Lower lobe of right lung (tissue), 2 donors: ENCODE data around the gene GCNT1. TPM values are rescaled to one million over a fixed set of nuclear protein-coding genes. Genes with fewer than 3 reads are reported as not detected.

ENCODE experiments used
- ATAC-seq, 2 donors: fragments of 200-7000 bp; cut with Tn5 transposase; one replicate each; pipeline ENCODE4 v1.9.1; 2020 to 2022; ENCODE audit warnings: mild to moderate bottlenecking in 2 of 2, moderate library complexity in 2 of 2
- DNase-seq: peaks from one replicate; pipeline ENCODE4 v3.0.0-alpha.2; 2020
- H3K27ac ChIP-seq: fragments of 200-600 bp; one replicate; pipeline ENCODE4 v1.8.0; 2022
- H3K27me3 ChIP-seq: fragments of 200-600 bp; one replicate; pipeline ENCODE4 v1.8.0; 2022; ENCODE audit warnings: low read depth
- H3K36me3 ChIP-seq: fragments of 200-600 bp; one replicate; pipeline ENCODE4 v1.8.0; 2022; ENCODE audit warnings: mild to moderate bottlenecking
- H3K4me1 ChIP-seq: fragments of 200-600 bp; one replicate; pipeline ENCODE4 v1.8.0; 2022
- H3K4me3 ChIP-seq: fragments of 200-600 bp; one replicate; pipeline ENCODE4 v1.8.0; 2022; ENCODE audit warnings: mild to moderate bottlenecking
- H3K9me3 ChIP-seq: fragments of 200-600 bp; one replicate; pipeline ENCODE4 v1.8.0; 2022
- intact Hi-C: fragments of 100-400 bp; cut with DNase I; formaldehyde crosslinking; loops from one replicate; pipeline ENCODE4 v1.11.0; 2022
- long read RNA-seq: library from polyadenylated mRNA; unstranded; transcript quantifications from one replicate; pipeline ENCODE4 v2.0.0, GENCODE V29; 2021
- total RNA-seq: library from RNA; stranded (reverse); fragmentation: NEBNext Ultra II Directional; extraction: Animal tissue kit (Norgen Biotek cat#: 25700); gene quantifications from one replicate; pipeline ENCODE4 v1.2.1, GENCODE V29; 2021
- TF ChIP-seq, protein P1 (sequence below): fragments of 200-600 bp; IDR thresholded peaks from one replicate; pipeline ENCODE4 v1.8.0; 2022; ENCODE audit warnings: antibody characterized with exemption, mild to moderate bottlenecking
- donor health status: DM: no; HTN: yes; CAD: no; lungs with severe emphysema.

The GCNT1 gene
- total RNA-seq, result 14.4 TPM
- long read RNA-seq, full-length matches to known transcripts, result 14 of 25 reads
- long read RNA-seq, partial matches to known transcripts, result 4 of 25 reads
- long read RNA-seq, other reads (novel, unspliced or antisense), result 7 of 25 reads

GRCh38 chr9:76458903-76459693, at the start of gene GCNT1:
Gene GCNT1 (plus strand): TSS chr9:76459182. CDS start chr9:76502382, 43,200 bp downstream.
- intact Hi-C loops, result no loop called here
- Histone ChIP-seq H3K27me3 (no peaks in the 10 kb centered on the region), H3K4me3 (peak within 1 kb of the TSS; percentile 92), H3K4me1 (peaks cover 16% of the 10 kb centered on the region), H3K36me3 (no peaks in the 10 kb centered on the region), H3K27ac (peak within 1 kb of the TSS; percentile 74), H3K9me3 (no peaks in the 10 kb centered on the region)
- peak; percentile 98 to 99 for ATAC-seq
- TF ChIP-seq, protein P1, sequence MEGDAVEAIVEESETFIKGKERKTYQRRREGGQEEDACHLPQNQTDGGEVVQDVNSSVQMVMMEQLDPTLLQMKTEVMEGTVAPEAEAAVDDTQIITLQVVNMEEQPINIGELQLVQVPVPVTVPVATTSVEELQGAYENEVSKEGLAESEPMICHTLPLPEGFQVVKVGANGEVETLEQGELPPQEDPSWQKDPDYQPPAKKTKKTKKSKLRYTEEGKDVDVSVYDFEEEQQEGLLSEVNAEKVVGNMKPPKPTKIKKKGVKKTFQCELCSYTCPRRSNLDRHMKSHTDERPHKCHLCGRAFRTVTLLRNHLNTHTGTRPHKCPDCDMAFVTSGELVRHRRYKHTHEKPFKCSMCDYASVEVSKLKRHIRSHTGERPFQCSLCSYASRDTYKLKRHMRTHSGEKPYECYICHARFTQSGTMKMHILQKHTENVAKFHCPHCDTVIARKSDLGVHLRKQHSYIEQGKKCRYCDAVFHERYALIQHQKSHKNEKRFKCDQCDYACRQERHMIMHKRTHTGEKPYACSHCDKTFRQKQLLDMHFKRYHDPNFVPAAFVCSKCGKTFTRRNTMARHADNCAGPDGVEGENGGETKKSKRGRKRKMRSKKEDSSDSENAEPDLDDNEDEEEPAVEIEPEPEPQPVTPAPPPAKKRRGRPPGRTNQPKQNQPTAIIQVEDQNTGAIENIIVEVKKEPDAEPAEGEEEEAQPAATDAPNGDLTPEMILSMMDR, result peak; percentile 55
- DNase-seq, result peak; percentile 92

DNA sequence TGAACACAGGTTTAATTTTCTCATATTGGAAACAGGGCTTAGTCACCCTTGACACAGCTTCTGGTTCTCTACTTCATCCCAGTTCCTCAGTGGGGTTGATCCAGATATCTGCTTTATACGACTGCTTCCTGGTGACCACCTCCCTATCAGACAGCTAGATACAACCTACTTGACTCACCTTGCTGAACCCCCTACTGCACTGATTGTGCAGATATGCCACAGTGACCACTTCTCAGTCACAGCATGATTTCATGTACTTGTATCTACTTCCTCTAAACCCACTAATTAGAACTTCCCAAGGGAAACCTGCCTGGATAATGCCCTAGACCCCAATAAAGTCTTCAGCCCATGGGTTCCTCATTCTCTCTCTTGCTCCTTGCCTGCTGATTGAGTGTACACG, 46.3 kb upstream of the GCNT1 start:
- DNase-seq, result no peak
- no peak for ATAC-seq
- no peaks in the 10 kb centered on the region for H3K36me3 ChIP-seq
- no peaks in the 10 kb centered on the region for H3K27me3 ChIP-seq
- TF ChIP-seq, protein P1, result no peak
- peaks cover 12% of the 10 kb centered on the region for H3K9me3 ChIP-seq
- H3K27ac ChIP-seq, result no peak overlapping the region
- intact Hi-C loops, result no loop called here
- no peak overlapping the region for H3K4me3 ChIP-seq
- no peaks in the 10 kb centered on the region for H3K4me1 ChIP-seq

DNA sequence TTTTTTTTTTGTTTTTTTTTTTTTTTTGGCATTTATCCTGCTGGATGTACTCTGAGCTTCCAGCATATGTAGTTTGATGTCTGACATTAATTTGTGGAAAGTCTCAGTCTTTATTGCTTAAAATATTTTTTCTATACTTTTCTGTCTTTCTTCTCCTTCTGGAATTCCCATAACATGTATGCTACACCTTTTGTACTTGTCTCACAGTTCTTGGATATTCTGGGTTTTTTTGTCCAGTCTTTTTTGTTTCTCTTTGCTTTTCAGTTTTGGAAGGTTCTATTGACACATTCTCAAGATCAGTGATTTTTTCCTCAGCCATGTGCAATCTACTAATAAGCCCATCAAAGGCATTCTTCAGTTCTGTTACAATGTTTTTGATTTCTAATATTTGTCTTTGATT, 45.3 kb upstream of the GCNT1 start:
- no peak for ATAC-seq
- Histone ChIP-seq H3K4me1 (no peaks in the 10 kb centered on the region), H3K4me3 (no peak overlapping the region), H3K9me3 (peaks cover 12% of the 10 kb centered on the region), H3K27ac (no peak overlapping the region), H3K27me3 (no peaks in the 10 kb centered on the region), H3K36me3 (no peaks in the 10 kb centered on the region)
- intact Hi-C loops, result no loop called here
- DNase-seq, result no peak
- TF ChIP-seq, protein P1, result no peak

DNA sequence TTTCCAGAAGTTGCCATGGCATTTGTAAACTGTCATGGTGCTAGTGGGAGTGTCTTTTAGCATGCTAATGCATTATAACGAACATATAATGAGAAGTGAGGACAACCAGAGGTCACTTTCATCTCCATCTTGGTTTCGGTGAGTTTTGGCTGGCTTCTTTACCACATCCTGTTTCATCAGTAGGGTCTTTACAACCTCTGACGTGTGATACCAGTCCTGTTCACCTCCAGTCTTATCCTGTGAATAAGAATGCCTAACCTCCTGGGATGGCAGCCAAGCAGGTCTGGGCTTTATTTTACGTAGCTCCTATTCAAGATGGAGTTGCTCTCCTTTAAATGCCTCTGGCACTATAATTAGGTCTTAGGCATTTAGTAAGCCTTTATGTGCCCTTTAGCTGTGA, 44.3 kb upstream of the GCNT1 start:
- no peaks in the 10 kb centered on the region for H3K27me3 ChIP-seq
- no peaks in the 10 kb centered on the region for H3K36me3 ChIP-seq
- TF ChIP-seq, protein P1, result no peak
- H3K4me1 ChIP-seq, result no peaks in the 10 kb centered on the region
- H3K27ac ChIP-seq, result no peak overlapping the region
- H3K9me3 ChIP-seq, result peaks cover 12% of the 10 kb centered on the region
- DNase-seq (no peak), ATAC-seq (no peak)
- H3K4me3 ChIP-seq, result no peak overlapping the region
- intact Hi-C loops, result no loop called here

DNA sequence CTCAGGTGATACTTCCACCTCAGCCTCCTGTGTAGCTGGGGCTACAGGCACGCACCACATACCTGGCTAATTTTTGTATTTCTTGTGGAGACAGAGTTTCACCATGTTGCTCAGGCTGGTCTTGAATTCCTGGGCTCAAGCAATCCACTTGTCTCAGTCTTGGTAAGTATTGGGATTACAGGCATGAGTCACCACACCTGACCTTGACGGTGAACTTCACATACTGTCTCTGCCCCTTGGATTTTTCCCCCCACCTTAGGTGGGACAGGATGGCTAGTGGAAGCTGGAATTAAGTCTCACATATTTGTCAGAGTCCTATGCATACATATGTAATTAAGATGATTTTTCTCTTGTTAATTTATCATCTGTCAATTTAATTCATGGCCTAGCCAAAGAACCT, 43.8 kb upstream of the GCNT1 start:
- DNase-seq (no peak), ATAC-seq (no peak)
- intact Hi-C loops, result no loop called here
- Histone ChIP-seq H3K4me1 (no peaks in the 10 kb centered on the region), H3K9me3 (peaks cover 12% of the 10 kb centered on the region), H3K27ac (no peak overlapping the region), H3K36me3 (no peaks in the 10 kb centered on the region), H3K4me3 (no peak overlapping the region), H3K27me3 (no peaks in the 10 kb centered on the region)
- TF ChIP-seq, protein P1, result no peak
